COLO829 (cell line): ENCODE measurements around the gene TINAG.
A peak's percentile ranks its signal among the peaks of the same experiment; 100 is the strongest.

Source experiments
- DNase-seq: peaks from one replicate; pipeline ENCODE4 v3.0.0; 2012; ENCODE audit warnings: low spot score

The TINAG gene

GRCh38 chr6:54308289-54308985 lies at the start of gene TINAG:
TSS of gene TINAG (plus strand) at chr6:54308441. CDS start at chr6:54308551, 110 bp downstream.
- no peak for DNase-seq

- no peak for DNase-seq
Observed at GRCh38 chr6:54260025-54260424, 48.2 kb upstream of the TINAG start.

- no peak for DNase-seq
Observed at GRCh38 chr6:54262499-54262898, 45.7 kb upstream of the TINAG start.

- no peak for DNase-seq
Observed at GRCh38 chr6:54262971-54263370, 45.3 kb upstream of the TINAG start.

GRCh38 chr6:54264581-54265272 lies 43.5 kb upstream of the TINAG start:
- DNase-seq: no peak

GRCh38 chr6:54266400-54266923 lies 41.8 kb upstream of the TINAG start:
- no peak for DNase-seq

- DNase-seq: peak; percentile 16
Observed at GRCh38 chr6:54267798-54268197, 40.4 kb upstream of the TINAG start.

- DNase-seq: no peak
Observed at GRCh38 chr6:54273214-54273820, 34.9 kb upstream of the TINAG start.

- DNase-seq: no peak
Observed at GRCh38 chr6:54274383-54274782, 33.9 kb upstream of the TINAG start.

GRCh38 chr6:54282186-54282585 lies 26.1 kb upstream of the TINAG start:
- no peak for DNase-seq

GRCh38 chr6:54284161-54284860 lies 23.9 kb upstream of the TINAG start:
- no peak for DNase-seq

- DNase-seq: no peak
Observed at GRCh38 chr6:54285595-54285994, 22.6 kb upstream of the TINAG start.

- DNase-seq: no peak
Observed at GRCh38 chr6:54286141-54286540, 22.1 kb upstream of the TINAG start.

- DNase-seq: no peak
Observed at GRCh38 chr6:54288474-54288873, 19.8 kb upstream of the TINAG start.

GRCh38 chr6:54289426-54289825 lies 18.8 kb upstream of the TINAG start:
- no peak for DNase-seq

GRCh38 chr6:54291146-54291545 lies 17.1 kb upstream of the TINAG start:
- peak; percentile 17 for DNase-seq

- DNase-seq: peak; percentile 27
Observed at GRCh38 chr6:54291738-54292137, 16.5 kb upstream of the TINAG start.

- DNase-seq: no peak
Observed at GRCh38 chr6:54294965-54295532, 13.2 kb upstream of the TINAG start.

- DNase-seq: no peak
Observed at GRCh38 chr6:54299542-54300269, 8.5 kb upstream of the TINAG start.

GRCh38 chr6:54301770-54302169 lies 6.5 kb upstream of the TINAG start:
- DNase-seq: peak; percentile 16

- peak; percentile 13 for DNase-seq
Observed at GRCh38 chr6:54307439-54307910, 766 bp upstream of the TINAG start.
